HCT116 (cell line): ENCODE results near the gene MDFIC. TPM values are rescaled to one million over a fixed set of nuclear protein-coding genes. Genes with fewer than 3 reads are reported as not detected.

ENCODE experiments used
- ATAC-seq: fragments of 200-7000 bp; cut with Tn5 transposase; 2 replicates; pipeline ENCODE4 v1.9.1; 2020; ENCODE audit warnings: mild to moderate bottlenecking, moderate library complexity
- BruUV-seq: library from RNA; stranded (reverse); fragments of 400-500 nt; replicated peaks from 2 replicates; lab custom pipeline; 2021; lab: Mats Ljungman, UMichigan
- CTCF ChIA-PET: fragments of 300-600 bp; sonication (Branson Sonifier 250); formaldehyde crosslinking; loops from one replicate; lab custom pipeline; 2021; ENCODE audit warnings: antibody characterized with exemption; lab: Charles Lee
- POLR2A ChIA-PET: fragments of 300-600, 350-600 bp; sonication (Branson Sonifier 250); formaldehyde crosslinking; loops from one replicate; lab custom pipeline; 2021; ENCODE audit warnings: antibody characterized with exemption; lab: Charles Lee
- RAD21 ChIA-PET, 2 experiments: fragments of 300-600 bp; sonication (Branson Sonifier 250); formaldehyde crosslinking; loops; one replicate each; lab custom pipeline; 2023; ENCODE audit warnings: low total read pairs in 2 of 2; ENCODE audit not compliant: uncharacterized antibody in 2 of 2, unreplicated experiment in 2 of 2, low non-redundant PET in 1 of 2; lab: Charles Lee
- DNase-seq: peaks from one replicate; pipeline ENCODE4 v3.0.0-alpha.2; 2010; ENCODE audit warnings: low read depth, low spot score
- H2AFZ ChIP-seq: fragments of 200-600 bp; shearing (Covaris generic), sonication (generic); 2 replicates; pipeline ENCODE4 v1.6.1; 2017; ENCODE audit warnings: low read depth, mixed run types, mixed read lengths, antibody characterized with exemption, low read length; ENCODE audit not compliant: poor library complexity, severe bottlenecking
- H3K27ac ChIP-seq: 2 replicates; pipeline ENCODE4 v1.5.1; 2012; ENCODE audit warnings: low read depth, low read length
- H3K27me3 ChIP-seq: fragments of 200-600 bp; sonication (generic); 2 replicates; pipeline ENCODE4 v1.6.1; 2016; ENCODE audit warnings: mixed run types, low read length, mixed read lengths; ENCODE audit not compliant: insufficient read depth
- H3K36me3 ChIP-seq, 2 experiments: fragments of 200-500 bp in 1 of 2; fragments of 200-600 bp in 1 of 2; sonication (Bioruptor generic) in 1 of 2; sonication (generic) in 1 of 2; 2 replicates each; pipeline versions ENCODE4 v1.5.1 to v1.6.1; 2014 to 2016; ENCODE audit warnings: low read length in 2 of 2, inconsistent platforms in 1 of 2, mixed read lengths in 1 of 2, mixed run types in 1 of 2; ENCODE audit not compliant: insufficient read depth in 2 of 2, control insufficient read depth in 1 of 2
- H3K4me1 ChIP-seq, 2 experiments: fragments of 200-600 bp in 1 of 2; sonication (generic) in 1 of 2; 2 replicates each; pipeline versions ENCODE4 v1.5.1 to v1.6.1; 2012 to 2017; ENCODE audit warnings: low read length in 2 of 2, inconsistent platforms in 1 of 2, mild to moderate bottlenecking in 1 of 2, mixed read lengths in 1 of 2, mixed run types in 1 of 2, moderate library complexity in 1 of 2; ENCODE audit not compliant: insufficient read depth in 2 of 2, control insufficient read depth in 1 of 2
- H3K4me2 ChIP-seq: fragments of 200-600 bp; sonication (generic); 2 replicates; pipeline ENCODE4 v1.6.1; 2017; ENCODE audit warnings: mixed run types, low read length, mixed read lengths
- H3K4me3 ChIP-seq, 2 experiments: fragments of 200-600 bp in 1 of 2; sonication (generic) in 1 of 2; replicated peaks in 1 of 2; 2 replicates each; pipeline ENCODE4 v1.5.1; 2011 to 2016; ENCODE audit warnings: low read length in 2 of 2, control low read depth in 1 of 2, low read depth in 1 of 2, mild to moderate bottlenecking in 1 of 2, mixed read lengths in 1 of 2, mixed run types in 1 of 2
- H3K79me2 ChIP-seq: fragments of 200-600 bp; sonication (generic); 2 replicates; pipeline ENCODE4 v1.6.1; 2017; ENCODE audit warnings: mild to moderate bottlenecking, mixed run types, low read length, moderate library complexity, mixed read lengths; ENCODE audit not compliant: insufficient read depth
- H3K9ac ChIP-seq: fragments of 200-600 bp; sonication (generic); 2 replicates; pipeline ENCODE4 v1.6.1; 2016; ENCODE audit warnings: low read length, mixed read lengths
- H3K9me2 ChIP-seq: fragments of 200-600 bp; sonication (generic), shearing (Covaris generic); 2 replicates; pipeline ENCODE4 v1.6.1; 2017; ENCODE audit warnings: mixed run types, mild to moderate bottlenecking, moderate library complexity; ENCODE audit not compliant: insufficient read depth
- H3K9me3 ChIP-seq, 2 experiments: fragments of 200-500 bp in 1 of 2; fragments of 200-600 bp in 1 of 2; sonication (Bioruptor generic) in 1 of 2; sonication (generic) in 1 of 2; 2 replicates each; pipeline ENCODE4 v1.6.1; 2014 to 2017; ENCODE audit warnings: low read length in 2 of 2, mixed read lengths in 2 of 2, inconsistent platforms in 1 of 2, low read depth in 1 of 2, mild to moderate bottlenecking in 1 of 2, mixed run types in 1 of 2, moderate library complexity in 1 of 2; ENCODE audit not compliant: control insufficient read depth in 1 of 2, insufficient read depth in 1 of 2
- H4K20me1 ChIP-seq: fragments of 200-600 bp; sonication (generic), shearing (Covaris generic); 2 replicates; pipeline ENCODE4 v1.6.1; 2017; ENCODE audit warnings: mixed run types, mild to moderate bottlenecking, moderate library complexity; ENCODE audit not compliant: insufficient read depth
- ATF3 ChIP-seq: IDR thresholded peaks from 2 replicates; pipeline ENCODE4 v1.6.1; 2012
- CEBPB ChIP-seq: IDR thresholded peaks from 2 replicates; pipeline ENCODE4 v1.6.1; 2012; ENCODE audit warnings: low read depth
- CTCF ChIP-seq, 3 experiments: fragments of 200-600 bp in 1 of 3; sonication (generic) in 1 of 3; IDR thresholded peaks in 2 of 3; conservative IDR thresholded peaks in 1 of 3; 2 replicates each; pipeline ENCODE4 v1.5.1; 2012 to 2017; ENCODE audit warnings: low read depth in 2 of 3, low read length in 2 of 3, antibody characterized with exemption in 1 of 3, borderline replicate concordance in 1 of 3, control low read depth in 1 of 3, mild to moderate bottlenecking in 1 of 3, mixed read lengths in 1 of 3, mixed run types in 1 of 3, moderate library complexity in 1 of 3; ENCODE audit not compliant: insufficient read depth in 1 of 3
- EGR1 ChIP-seq: IDR thresholded peaks from 2 replicates; pipeline ENCODE4 v1.6.1; 2012; ENCODE audit warnings: low read depth
- ELF1 ChIP-seq: IDR thresholded peaks from 2 replicates; pipeline ENCODE4 v1.6.1; 2012; ENCODE audit warnings: low read depth, borderline replicate concordance
- EZH2 ChIP-seq: fragments of 200-600 bp; sonication (generic); IDR thresholded peaks from 2 replicates; pipeline ENCODE4 v1.6.1; 2017; ENCODE audit warnings: antibody characterized with exemption, mixed run types
- JUND ChIP-seq: IDR thresholded peaks from 2 replicates; pipeline ENCODE4 v1.6.1; 2012
- POLR2A ChIP-seq: IDR thresholded peaks from 2 replicates; pipeline ENCODE4 v1.7.0; 2011; ENCODE audit warnings: borderline replicate concordance; ENCODE audit not compliant: insufficient read depth, insufficient read length; ENCODE audit errors: extremely low read depth
- POLR2AphosphoS5 ChIP-seq: IDR thresholded peaks from 2 replicates; pipeline ENCODE4 v1.6.1; 2011; ENCODE audit warnings: mild to moderate bottlenecking, low read depth, low read length, moderate library complexity
- SP1 ChIP-seq: IDR thresholded peaks from 2 replicates; pipeline ENCODE4 v1.6.1; 2012; ENCODE audit warnings: low read depth
- SRF ChIP-seq: IDR thresholded peaks from 2 replicates; pipeline ENCODE4 v1.6.1; 2012; ENCODE audit warnings: low read depth
- ZFX ChIP-seq: fragments of 450-650 bp; IDR thresholded peaks from 2 replicates; pipeline ENCODE4 v1.6.1; 2017
- intact Hi-C: fragments of 100-400 bp; cut with micrococcal nuclease; formaldehyde crosslinking; loops from 2 replicates; pipeline ENCODE4 v1.10.0; 2022
- total RNA-seq: library from RNA; stranded (reverse); gene quantifications from one replicate; pipeline ENCODE4 v1.2.1, GENCODE V29; 2021; ENCODE audit not compliant: unreplicated experiment
- TF ChIP-seq, protein P1 (sequence below): IDR thresholded peaks from 2 replicates; pipeline ENCODE4 v1.6.1; 2012
- TF ChIP-seq, protein P2 (sequence below): IDR thresholded peaks from 2 replicates; pipeline ENCODE4 v1.6.1; 2012; ENCODE audit warnings: low read depth

Gene MDFIC
- total RNA-seq, 1 experiment from 2014 or later = 8.3 TPM

GRCh38 chr7:114970308-114970707 lies 48.4 kb downstream of the MDFIC start (continued):
- TF ChIP-seq SRF = no peak
- no peak for TF ChIP-seq EZH2
- TF ChIP-seq SP1 = no peak
- no peak for TF ChIP-seq CTCF (IDR thresholded peaks at IDR 0.05 in 2 of 3, conservative IDR thresholded peaks at IDR 0.05 in 1 of 3; ENCODE audit: borderline replicate concordance in 1 of 3, insufficient read depth in 1 of 3, low read depth in 2 of 3, low read length in 2 of 3)
- no peak for TF ChIP-seq POLR2AphosphoS5
- no peak for TF ChIP-seq ZFX
- no peak for TF ChIP-seq POLR2A

DNA sequence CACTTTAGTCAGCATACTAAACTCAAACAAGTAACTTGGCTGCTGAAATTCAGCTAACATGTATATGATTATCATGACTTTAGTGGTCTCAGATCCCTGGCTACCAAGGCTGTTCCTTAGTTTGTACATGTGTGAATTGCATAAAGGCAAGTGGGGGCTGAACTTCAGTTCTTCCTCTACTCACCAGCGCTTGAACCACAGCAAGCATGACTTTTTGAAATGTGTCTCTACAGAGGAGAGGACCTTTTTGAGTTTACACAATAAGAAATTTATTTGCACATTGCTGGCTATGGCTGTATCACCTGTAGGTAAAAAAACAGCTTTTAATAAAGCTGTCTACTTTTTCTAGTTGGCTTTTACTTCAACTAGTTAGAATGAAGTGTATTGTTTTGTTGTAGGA lies 48.8 kb downstream of the MDFIC start:
- Histone ChIP-seq H3K9ac (no peak overlapping the region), H3K36me3 (no peaks in the 10 kb centered on the region), H3K9me2 (no peaks in the 10 kb centered on the region), H3K27ac (no peak overlapping the region), H3K4me1 (no peaks in the 10 kb centered on the region), H3K4me2 (no peak overlapping the region), H4K20me1 (no peaks in the 10 kb centered on the region), H3K4me3 (no peak overlapping the region), H3K79me2 (no peaks in the 10 kb centered on the region), H3K9me3 (no peaks in the 10 kb centered on the region; a peak in 1 of 4 replicates), H2AFZ (no peak overlapping the region), H3K27me3 (no peaks in the 10 kb centered on the region)
- ChIA-PET CTCF (no interaction called here), RAD21 (no interaction called here), POLR2A (no interaction called here)
- intact Hi-C loops = no loop called here
- DNase-seq (no peak), ATAC-seq (no peak)
- TF ChIP-seq SP1 (no peak), CTCF (IDR thresholded peaks at IDR 0.05 in 2 of 3, conservative IDR thresholded peaks at IDR 0.05 in 1 of 3; ENCODE audit: borderline replicate concordance in 1 of 3, insufficient read depth in 1 of 3, low read depth in 2 of 3, low read length in 2 of 3) (no peak), ATF3 (no peak), ELF1 (no peak), JUND (no peak), CEBPB (no peak), EGR1 (no peak), ZFX (no peak)
- TF ChIP-seq, protein P1, sequence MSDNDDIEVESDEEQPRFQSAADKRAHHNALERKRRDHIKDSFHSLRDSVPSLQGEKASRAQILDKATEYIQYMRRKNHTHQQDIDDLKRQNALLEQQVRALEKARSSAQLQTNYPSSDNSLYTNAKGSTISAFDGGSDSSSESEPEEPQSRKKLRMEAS = no peak
- TF ChIP-seq, protein P2, sequence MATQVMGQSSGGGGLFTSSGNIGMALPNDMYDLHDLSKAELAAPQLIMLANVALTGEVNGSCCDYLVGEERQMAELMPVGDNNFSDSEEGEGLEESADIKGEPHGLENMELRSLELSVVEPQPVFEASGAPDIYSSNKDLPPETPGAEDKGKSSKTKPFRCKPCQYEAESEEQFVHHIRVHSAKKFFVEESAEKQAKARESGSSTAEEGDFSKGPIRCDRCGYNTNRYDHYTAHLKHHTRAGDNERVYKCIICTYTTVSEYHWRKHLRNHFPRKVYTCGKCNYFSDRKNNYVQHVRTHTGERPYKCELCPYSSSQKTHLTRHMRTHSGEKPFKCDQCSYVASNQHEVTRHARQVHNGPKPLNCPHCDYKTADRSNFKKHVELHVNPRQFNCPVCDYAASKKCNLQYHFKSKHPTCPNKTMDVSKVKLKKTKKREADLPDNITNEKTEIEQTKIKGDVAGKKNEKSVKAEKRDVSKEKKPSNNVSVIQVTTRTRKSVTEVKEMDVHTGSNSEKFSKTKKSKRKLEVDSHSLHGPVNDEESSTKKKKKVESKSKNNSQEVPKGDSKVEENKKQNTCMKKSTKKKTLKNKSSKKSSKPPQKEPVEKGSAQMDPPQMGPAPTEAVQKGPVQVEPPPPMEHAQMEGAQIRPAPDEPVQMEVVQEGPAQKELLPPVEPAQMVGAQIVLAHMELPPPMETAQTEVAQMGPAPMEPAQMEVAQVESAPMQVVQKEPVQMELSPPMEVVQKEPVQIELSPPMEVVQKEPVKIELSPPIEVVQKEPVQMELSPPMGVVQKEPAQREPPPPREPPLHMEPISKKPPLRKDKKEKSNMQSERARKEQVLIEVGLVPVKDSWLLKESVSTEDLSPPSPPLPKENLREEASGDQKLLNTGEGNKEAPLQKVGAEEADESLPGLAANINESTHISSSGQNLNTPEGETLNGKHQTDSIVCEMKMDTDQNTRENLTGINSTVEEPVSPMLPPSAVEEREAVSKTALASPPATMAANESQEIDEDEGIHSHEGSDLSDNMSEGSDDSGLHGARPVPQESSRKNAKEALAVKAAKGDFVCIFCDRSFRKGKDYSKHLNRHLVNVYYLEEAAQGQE = no peak
- BruUV-seq = no TSS peak
